Immature natural killer cell (primary cell): ENCODE measurements around the gene TMEFF2. TPM values are rescaled to one million over a fixed set of nuclear protein-coding genes. Genes with fewer than 3 reads are reported as not detected.
"Not testable (repeated sequence)": the region's sequence is repeated elsewhere in the genome, so short reads cannot be mapped to it uniquely, and the experiment has no call there.

Experiments
- DNase-seq, 3 donors: peaks; one replicate each; pipeline ENCODE4 v3.0.0; 2022; ENCODE audit warnings: mixed read lengths in 1 of 3
- H3K27ac Mint-ChIP-seq, 6 donors: one replicate each; pipeline ENCODE4 v1.8.0; 2020; ENCODE audit warnings: mixed read lengths in 6 of 6, mild to moderate bottlenecking in 5 of 6, inconsistent platforms in 4 of 6, moderate library complexity in 3 of 6
- H3K27me3 Mint-ChIP-seq, 3 donors: one replicate each; pipeline ENCODE4 v1.8.0; 2020 to 2021; ENCODE audit warnings: low read depth in 3 of 3, mild to moderate bottlenecking in 3 of 3, mixed read lengths in 3 of 3, moderate library complexity in 3 of 3, inconsistent platforms in 1 of 3
- H3K36me3 Mint-ChIP-seq, 3 donors: one replicate each; pipeline ENCODE4 v1.8.0; 2020; ENCODE audit warnings: mixed read lengths in 3 of 3, inconsistent platforms in 2 of 3, mild to moderate bottlenecking in 2 of 3
- H3K4me1 Mint-ChIP-seq, 2 donors: one replicate each; pipeline ENCODE4 v1.8.0; 2020; ENCODE audit warnings: inconsistent platforms in 2 of 2, mild to moderate bottlenecking in 2 of 2, mixed read lengths in 2 of 2, moderate library complexity in 1 of 2
- H3K4me3 Mint-ChIP-seq, 5 donors: one replicate each; pipeline ENCODE4 v1.8.0; 2020; ENCODE audit warnings: mild to moderate bottlenecking in 5 of 5, mixed read lengths in 5 of 5, inconsistent platforms in 3 of 5, moderate library complexity in 3 of 5
- H3K9me3 Mint-ChIP-seq, 6 donors: one replicate each; pipeline ENCODE4 v1.8.0; 2020; ENCODE audit warnings: mild to moderate bottlenecking in 6 of 6, mixed read lengths in 6 of 6, inconsistent platforms in 4 of 6, moderate library complexity in 3 of 6
- polyA plus RNA-seq, 3 donors: library from polyadenylated mRNA; unstranded; fragments of 300-500 nt; fragmentation: Illumina TruSeq; gene quantifications; one replicate each; pipeline ENCODE4 v1.2.3, GENCODE V29; 2021

Gene TMEFF2
- polyA plus RNA-seq, 3 donors from 2014 or later = not detected

- Mint-ChIP-seq H3K9me3 (peaks cover 0 to 3% (median 0%) of the 10 kb centered on the region in 6 donors), H3K36me3 (no peaks in the 10 kb centered on the region), H3K4me1 (peaks cover 0 to 18% of the 10 kb centered on the region in 2 donors), H3K27me3 (peaks cover 0 to 2% (median 2%) of the 10 kb centered on the region in 3 donors), H3K4me3 (no peak overlapping the region), H3K27ac (no peak overlapping the region)
- no peak for DNase-seq
Observed at GRCh38 chr2:191922736-191923651, 271.7 kb downstream of the TMEFF2 start.

DNA sequence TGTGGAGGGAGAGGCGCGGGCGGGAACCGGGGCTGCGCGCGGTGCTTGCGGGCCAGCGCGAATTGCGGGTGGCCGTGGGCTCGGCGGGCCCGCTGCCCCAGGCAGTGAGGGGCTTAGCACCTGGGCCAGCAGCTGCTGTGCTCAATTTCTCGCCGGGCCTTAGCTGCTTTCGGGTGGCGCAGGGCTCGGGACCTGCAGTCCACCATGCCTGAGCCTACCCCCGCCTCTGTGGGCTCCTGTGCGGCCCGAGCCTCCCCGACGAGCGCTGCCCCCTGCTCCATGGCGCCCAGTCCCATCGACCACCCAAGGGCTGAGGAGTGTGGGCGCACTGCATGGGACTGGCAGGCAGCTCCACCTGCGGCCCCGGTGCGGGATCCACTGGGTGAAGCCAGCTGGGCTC is 273.1 kb downstream of the TMEFF2 start:
- not testable (repeated sequence) for H3K27ac Mint-ChIP-seq, H3K36me3 Mint-ChIP-seq, H3K4me1 Mint-ChIP-seq, DNase-seq, H3K27me3 Mint-ChIP-seq, H3K4me3 Mint-ChIP-seq, H3K9me3 Mint-ChIP-seq

- Mint-ChIP-seq H3K9me3 (peaks cover 0 to 3% (median 0%) of the 10 kb centered on the region in 6 donors), H3K4me3 (no peak overlapping the region), H3K27ac (no peak overlapping the region)
Observed at GRCh38 chr2:191920502-191920901, 274.2 kb downstream of the TMEFF2 start.

GRCh38 chr2:191917967-191918651 is 276.6 kb downstream of the TMEFF2 start:
- Mint-ChIP-seq H3K27me3 (peaks cover 0 to 6% (median 1%) of the 10 kb centered on the region in 3 donors), H3K4me3 (no peak overlapping the region), H3K36me3 (no peaks in the 10 kb centered on the region), H3K9me3 (peaks cover 0 to 3% (median 0%) of the 10 kb centered on the region in 6 donors), H3K4me1 (no peaks in the 10 kb centered on the region), H3K27ac (no peak overlapping the region)
- DNase-seq = no peak

More at GRCh38 chr2:191920502-191920901, 274.2 kb downstream of the TMEFF2 start:
- no peak for DNase-seq
- Mint-ChIP-seq H3K27me3 (peaks cover 0 to 6% (median 1%) of the 10 kb centered on the region in 3 donors), H3K4me1 (no peaks in the 10 kb centered on the region), H3K36me3 (no peaks in the 10 kb centered on the region)

GRCh38 chr2:191917430-191917881 is 277.3 kb downstream of the TMEFF2 start:
- H3K27ac Mint-ChIP-seq = no peak overlapping the region
- H3K4me3 Mint-ChIP-seq = no peak overlapping the region
- H3K4me1 Mint-ChIP-seq = no peaks in the 10 kb centered on the region
- H3K27me3 Mint-ChIP-seq = peaks cover 0 to 6% (median 1%) of the 10 kb centered on the region in 3 donors
- DNase-seq = no peak
- H3K36me3 Mint-ChIP-seq = no peaks in the 10 kb centered on the region
- peaks cover 0 to 3% (median 0%) of the 10 kb centered on the region in 6 donors for H3K9me3 Mint-ChIP-seq

GRCh38 chr2:191916826-191917225 is 277.9 kb downstream of the TMEFF2 start:
- Mint-ChIP-seq H3K4me3 (no peak overlapping the region), H3K27me3 (peaks cover 0 to 6% (median 2%) of the 10 kb centered on the region in 3 donors), H3K36me3 (no peaks in the 10 kb centered on the region), H3K27ac (no peak overlapping the region), H3K4me1 (no peaks in the 10 kb centered on the region), H3K9me3 (no peaks in the 10 kb centered on the region)
- DNase-seq = no peak

DNA sequence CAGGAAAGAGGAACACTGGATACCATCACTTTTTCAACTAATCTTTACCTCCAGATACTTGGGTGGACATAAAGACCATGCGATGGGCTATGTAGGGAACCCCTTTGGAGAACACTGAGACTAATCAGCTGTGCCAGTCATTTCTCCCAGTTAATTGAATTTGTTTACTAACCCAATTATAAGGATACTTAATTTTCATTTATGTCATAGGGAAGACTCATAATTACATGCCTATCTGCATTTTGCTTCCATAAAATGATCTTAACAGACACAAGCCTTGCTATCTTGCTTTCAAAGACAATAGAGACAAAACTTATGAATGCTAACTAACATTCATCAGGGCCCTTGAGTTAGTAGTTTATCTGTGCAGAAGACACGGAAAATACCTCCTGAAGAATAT is 279.0 kb downstream of the TMEFF2 start:
- H3K36me3 Mint-ChIP-seq = no peaks in the 10 kb centered on the region
- no peak overlapping the region for H3K27ac Mint-ChIP-seq
- no peak overlapping the region for H3K4me3 Mint-ChIP-seq
- DNase-seq = no peak
- no peaks in the 10 kb centered on the region for H3K4me1 Mint-ChIP-seq
- H3K27me3 Mint-ChIP-seq = peaks cover 0 to 6% (median 3%) of the 10 kb centered on the region in 3 donors
- H3K9me3 Mint-ChIP-seq = no peaks in the 10 kb centered on the region

- Mint-ChIP-seq H3K36me3 (no peaks in the 10 kb centered on the region), H3K4me1 (no peaks in the 10 kb centered on the region), H3K27ac (no peak overlapping the region), H3K9me3 (no peaks in the 10 kb centered on the region), H3K4me3 (no peak overlapping the region), H3K27me3 (peaks cover 0 to 6% (median 2%) of the 10 kb centered on the region in 3 donors)
- no peak for DNase-seq
Observed at GRCh38 chr2:191913796-191914195, 280.9 kb downstream of the TMEFF2 start.

DNA sequence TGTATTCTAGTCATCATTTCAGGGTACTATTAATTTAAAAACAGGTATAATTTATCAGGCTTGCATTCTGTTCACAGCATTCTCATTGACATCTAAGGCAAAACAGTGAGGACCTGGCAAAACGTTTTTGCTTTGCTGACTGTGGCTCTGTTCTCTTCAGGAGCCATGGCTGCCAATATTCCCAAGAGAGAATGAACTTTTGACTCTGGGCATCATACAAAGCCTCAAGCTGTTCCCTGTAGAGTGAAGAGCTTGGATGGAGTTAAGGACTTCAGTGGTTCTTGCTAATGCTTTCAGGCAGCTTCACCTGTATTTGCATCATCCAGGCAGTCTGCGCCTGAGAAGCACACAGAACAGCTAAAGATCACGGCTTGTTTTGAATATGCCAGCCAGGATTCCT is 282.0 kb downstream of the TMEFF2 start:
- no peaks in the 10 kb centered on the region for H3K4me1 Mint-ChIP-seq
- H3K27ac Mint-ChIP-seq = no peak overlapping the region
- no peak overlapping the region for H3K4me3 Mint-ChIP-seq
- no peaks in the 10 kb centered on the region for H3K9me3 Mint-ChIP-seq
- no peaks in the 10 kb centered on the region for H3K36me3 Mint-ChIP-seq
- peaks cover 0 to 3% (median 2%) of the 10 kb centered on the region in 3 donors for H3K27me3 Mint-ChIP-seq
- DNase-seq = no peak

- Mint-ChIP-seq H3K36me3 (no peaks in the 10 kb centered on the region), H3K4me3 (no peak overlapping the region), H3K27me3 (peaks cover 0 to 3% (median 0%) of the 10 kb centered on the region in 3 donors), H3K9me3 (no peaks in the 10 kb centered on the region), H3K4me1 (no peaks in the 10 kb centered on the region), H3K27ac (no peak overlapping the region)
- DNase-seq = no peak
Observed at GRCh38 chr2:191910518-191910917, 284.2 kb downstream of the TMEFF2 start.

DNA sequence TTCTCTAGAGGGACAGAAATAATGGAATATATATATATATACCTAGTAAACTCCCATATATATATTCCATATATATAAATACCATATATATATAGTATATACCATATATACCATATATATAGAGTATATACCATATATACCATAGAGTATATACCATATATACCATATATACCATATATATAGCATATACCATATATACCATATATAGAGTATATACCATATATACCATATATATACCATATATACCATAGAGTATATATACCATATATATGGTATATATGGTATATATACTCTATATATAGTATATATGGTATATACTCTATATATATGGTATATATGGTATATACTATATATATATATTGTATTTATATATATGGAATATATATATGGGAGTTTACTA is 285.9 kb downstream of the TMEFF2 start:
- no peaks in the 10 kb centered on the region for H3K36me3 Mint-ChIP-seq
- no peak overlapping the region for H3K4me3 Mint-ChIP-seq
- no peak for DNase-seq
- H3K4me1 Mint-ChIP-seq = no peaks in the 10 kb centered on the region
- H3K27me3 Mint-ChIP-seq = peaks cover 0 to 3% (median 0%) of the 10 kb centered on the region in 3 donors
- H3K9me3 Mint-ChIP-seq = no peaks in the 10 kb centered on the region
- H3K27ac Mint-ChIP-seq = no peak overlapping the region

GRCh38 chr2:191907545-191907944 is 287.2 kb downstream of the TMEFF2 start:
- no peak for DNase-seq
- Mint-ChIP-seq H3K27ac (no peak overlapping the region), H3K27me3 (peaks cover 0 to 3% (median 3%) of the 10 kb centered on the region in 3 donors), H3K4me1 (no peaks in the 10 kb centered on the region), H3K36me3 (no peaks in the 10 kb centered on the region), H3K9me3 (no peaks in the 10 kb centered on the region), H3K4me3 (no peak overlapping the region)

- H3K4me3 Mint-ChIP-seq = no peak overlapping the region
- H3K27ac Mint-ChIP-seq = no peak overlapping the region
- H3K4me1 Mint-ChIP-seq = no peaks in the 10 kb centered on the region
- no peak for DNase-seq
- no peaks in the 10 kb centered on the region for H3K36me3 Mint-ChIP-seq
- H3K27me3 Mint-ChIP-seq = peaks cover 0 to 3% (median 3%) of the 10 kb centered on the region in 3 donors
- H3K9me3 Mint-ChIP-seq = no peaks in the 10 kb centered on the region
Observed at GRCh38 chr2:191907091-191907490, 287.6 kb downstream of the TMEFF2 start.

DNA sequence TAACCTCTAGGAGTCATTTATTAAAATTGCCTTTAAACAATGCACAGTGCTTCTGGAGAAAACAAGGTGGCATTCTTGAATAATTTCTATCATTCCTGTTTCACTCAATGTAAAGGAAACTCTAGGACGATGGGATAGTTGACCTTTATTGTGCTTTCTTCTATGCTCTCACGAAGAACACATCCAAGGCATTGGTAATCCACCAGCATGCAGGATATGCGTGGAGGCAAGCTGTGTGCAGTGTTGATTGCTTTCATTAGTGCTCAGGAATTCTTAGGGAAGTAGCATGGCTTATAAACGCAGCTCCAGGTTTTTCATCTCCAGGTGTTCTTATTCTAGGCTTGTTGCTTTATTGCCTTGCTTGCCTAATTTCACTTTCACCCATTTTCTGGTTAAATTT is 289.4 kb downstream of the TMEFF2 start:
- Mint-ChIP-seq H3K4me1 (no peaks in the 10 kb centered on the region), H3K27ac (no peak overlapping the region), H3K4me3 (no peak overlapping the region), H3K9me3 (no peaks in the 10 kb centered on the region), H3K27me3 (peaks cover under 1 to 3% (median 1%) of the 10 kb centered on the region in 3 donors), H3K36me3 (no peaks in the 10 kb centered on the region)
- no peak for DNase-seq
